Ishikawa (cell line): Measurements from ENCODE around the gene ABT1.

Experiments
- CEBPB ChIP-seq: IDR thresholded peaks from 2 replicates; pipeline ENCODE4 v1.6.1; 2012
- CREB1 ChIP-seq: IDR thresholded peaks from 2 replicates; pipeline ENCODE4 v1.6.1; 2012; ENCODE audit warnings: low read depth
- EGR1 ChIP-seq: IDR thresholded peaks from 2 replicates; pipeline ENCODE4 v1.6.1; 2012
- EP300 ChIP-seq: IDR thresholded peaks from 2 replicates; pipeline ENCODE4 v1.6.1; 2012; ENCODE audit warnings: borderline replicate concordance
- FOXM1 ChIP-seq: IDR thresholded peaks from 2 replicates; pipeline ENCODE4 v1.6.1; 2012; ENCODE audit warnings: low read depth, borderline replicate concordance
- NFIC ChIP-seq: IDR thresholded peaks from 2 replicates; pipeline ENCODE4 v1.6.1; 2012
- RAD21 ChIP-seq: IDR thresholded peaks from 2 replicates; pipeline ENCODE4 v1.6.1; 2012; ENCODE audit warnings: low read depth
- TAF1 ChIP-seq: IDR thresholded peaks from 2 replicates; pipeline ENCODE4 v1.6.1; 2012; ENCODE audit warnings: low read depth, mild to moderate bottlenecking
- TCF12 ChIP-seq: IDR thresholded peaks from 2 replicates; pipeline ENCODE4 v1.6.1; 2012; ENCODE audit warnings: low read depth
- TEAD4 ChIP-seq: IDR thresholded peaks from 2 replicates; pipeline ENCODE4 v1.6.1; 2012
- YY1 ChIP-seq: IDR thresholded peaks from 2 replicates; pipeline ENCODE4 v1.6.1; 2012; ENCODE audit warnings: low read depth
- ZBTB7A ChIP-seq: IDR thresholded peaks from 2 replicates; pipeline ENCODE4 v1.6.1; 2012; ENCODE audit warnings: low read depth
- TF ChIP-seq, protein P1 (sequence below): IDR thresholded peaks from 2 replicates; pipeline ENCODE4 v1.6.1; 2012
- TF ChIP-seq, protein P2 (sequence below): IDR thresholded peaks from 2 replicates; pipeline ENCODE4 v1.6.1; 2012
- TF ChIP-seq, protein P3 (sequence below): IDR thresholded peaks from 2 replicates; pipeline ENCODE4 v1.6.1; 2012; ENCODE audit warnings: low read depth, mild to moderate bottlenecking

Gene ABT1

DNA sequence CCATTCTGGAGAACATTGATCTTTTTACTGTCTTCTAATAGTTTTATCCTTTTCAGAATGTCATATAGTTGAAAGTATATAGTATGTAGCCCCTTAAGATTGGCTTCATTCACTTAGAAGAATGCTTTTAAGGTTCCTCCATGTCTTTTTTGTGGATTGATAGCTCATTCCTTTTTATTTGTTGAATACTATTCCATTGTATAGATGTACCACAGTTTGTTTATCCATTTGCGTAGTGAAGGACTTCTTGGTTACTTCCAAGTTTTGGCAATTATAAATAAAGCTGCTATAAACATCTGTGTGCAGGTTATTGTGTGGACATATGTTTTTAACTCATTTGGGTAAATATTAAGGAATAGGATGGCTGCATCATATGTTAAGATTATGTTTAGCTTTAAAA, 27.8 kb downstream of the ABT1 start:
- no peak for TF ChIP-seq TCF12
- no peak for TF ChIP-seq RAD21
- no peak for TF ChIP-seq NFIC
- no peak for TF ChIP-seq EP300
- TF ChIP-seq EGR1: no peak
- no peak for TF ChIP-seq CREB1
- no peak for TF ChIP-seq TEAD4
- TF ChIP-seq, protein P1, sequence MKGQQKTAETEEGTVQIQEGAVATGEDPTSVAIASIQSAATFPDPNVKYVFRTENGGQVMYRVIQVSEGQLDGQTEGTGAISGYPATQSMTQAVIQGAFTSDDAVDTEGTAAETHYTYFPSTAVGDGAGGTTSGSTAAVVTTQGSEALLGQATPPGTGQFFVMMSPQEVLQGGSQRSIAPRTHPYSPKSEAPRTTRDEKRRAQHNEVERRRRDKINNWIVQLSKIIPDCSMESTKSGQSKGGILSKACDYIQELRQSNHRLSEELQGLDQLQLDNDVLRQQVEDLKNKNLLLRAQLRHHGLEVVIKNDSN: no peak
- no peak for TF ChIP-seq ZBTB7A
- TF ChIP-seq CEBPB: no peak
- no peak for TF ChIP-seq YY1
- TF ChIP-seq, protein P2, sequence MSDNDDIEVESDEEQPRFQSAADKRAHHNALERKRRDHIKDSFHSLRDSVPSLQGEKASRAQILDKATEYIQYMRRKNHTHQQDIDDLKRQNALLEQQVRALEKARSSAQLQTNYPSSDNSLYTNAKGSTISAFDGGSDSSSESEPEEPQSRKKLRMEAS: no peak
- no peak for TF ChIP-seq TAF1
- TF ChIP-seq, protein P3, sequence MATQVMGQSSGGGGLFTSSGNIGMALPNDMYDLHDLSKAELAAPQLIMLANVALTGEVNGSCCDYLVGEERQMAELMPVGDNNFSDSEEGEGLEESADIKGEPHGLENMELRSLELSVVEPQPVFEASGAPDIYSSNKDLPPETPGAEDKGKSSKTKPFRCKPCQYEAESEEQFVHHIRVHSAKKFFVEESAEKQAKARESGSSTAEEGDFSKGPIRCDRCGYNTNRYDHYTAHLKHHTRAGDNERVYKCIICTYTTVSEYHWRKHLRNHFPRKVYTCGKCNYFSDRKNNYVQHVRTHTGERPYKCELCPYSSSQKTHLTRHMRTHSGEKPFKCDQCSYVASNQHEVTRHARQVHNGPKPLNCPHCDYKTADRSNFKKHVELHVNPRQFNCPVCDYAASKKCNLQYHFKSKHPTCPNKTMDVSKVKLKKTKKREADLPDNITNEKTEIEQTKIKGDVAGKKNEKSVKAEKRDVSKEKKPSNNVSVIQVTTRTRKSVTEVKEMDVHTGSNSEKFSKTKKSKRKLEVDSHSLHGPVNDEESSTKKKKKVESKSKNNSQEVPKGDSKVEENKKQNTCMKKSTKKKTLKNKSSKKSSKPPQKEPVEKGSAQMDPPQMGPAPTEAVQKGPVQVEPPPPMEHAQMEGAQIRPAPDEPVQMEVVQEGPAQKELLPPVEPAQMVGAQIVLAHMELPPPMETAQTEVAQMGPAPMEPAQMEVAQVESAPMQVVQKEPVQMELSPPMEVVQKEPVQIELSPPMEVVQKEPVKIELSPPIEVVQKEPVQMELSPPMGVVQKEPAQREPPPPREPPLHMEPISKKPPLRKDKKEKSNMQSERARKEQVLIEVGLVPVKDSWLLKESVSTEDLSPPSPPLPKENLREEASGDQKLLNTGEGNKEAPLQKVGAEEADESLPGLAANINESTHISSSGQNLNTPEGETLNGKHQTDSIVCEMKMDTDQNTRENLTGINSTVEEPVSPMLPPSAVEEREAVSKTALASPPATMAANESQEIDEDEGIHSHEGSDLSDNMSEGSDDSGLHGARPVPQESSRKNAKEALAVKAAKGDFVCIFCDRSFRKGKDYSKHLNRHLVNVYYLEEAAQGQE: no peak
- no peak for TF ChIP-seq FOXM1

DNA sequence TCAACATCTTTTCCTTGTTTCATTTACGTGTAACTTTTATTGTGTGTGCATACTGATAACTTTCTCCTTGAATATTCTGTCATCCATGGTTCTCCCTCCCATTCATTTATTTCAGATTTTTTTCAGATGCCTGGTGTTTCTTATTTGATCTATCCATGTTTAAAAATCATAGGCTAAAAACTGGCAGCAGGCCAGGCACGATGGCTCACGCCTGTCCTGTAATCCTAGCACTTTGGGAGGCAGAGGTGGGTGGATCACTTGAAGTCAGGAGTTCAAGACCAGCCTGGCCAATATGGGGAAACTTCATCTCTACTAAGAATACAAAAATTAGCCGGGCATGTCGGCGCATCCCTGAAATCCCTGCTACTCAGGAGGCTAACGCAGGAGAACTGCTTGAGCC, 31.1 kb downstream of the ABT1 start:
- no peak for TF ChIP-seq ZBTB7A
- no peak for TF ChIP-seq RAD21
- no peak for TF ChIP-seq TCF12
- no peak for TF ChIP-seq EGR1
- TF ChIP-seq YY1: no peak
- TF ChIP-seq, protein P1: no peak
- TF ChIP-seq TAF1: no peak
- no peak for TF ChIP-seq CEBPB
- TF ChIP-seq FOXM1: no peak

DNA sequence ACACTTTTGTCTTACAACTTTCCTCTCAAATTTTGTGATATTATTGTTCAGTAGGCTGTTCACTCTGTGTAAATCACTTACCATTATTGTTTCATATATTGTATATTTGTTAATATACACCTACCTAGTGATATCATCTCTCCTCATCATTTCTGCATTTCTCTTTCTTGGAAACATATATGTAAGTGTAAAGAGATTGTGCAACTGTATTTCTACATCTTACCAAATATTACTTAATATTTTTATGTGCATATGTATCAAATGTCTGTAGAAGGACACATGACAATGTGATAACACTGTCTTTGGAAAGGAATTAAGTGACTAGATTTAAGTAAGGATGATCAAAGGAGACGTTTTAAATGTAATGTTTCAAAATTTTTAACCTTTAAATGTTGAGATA, 32.6 kb downstream of the ABT1 start:
- no peak for TF ChIP-seq RAD21
- TF ChIP-seq, protein P1: no peak
- no peak for TF ChIP-seq YY1
- no peak for TF ChIP-seq EP300
- no peak for TF ChIP-seq CEBPB
- no peak for TF ChIP-seq CREB1
- TF ChIP-seq TEAD4: no peak
- no peak for TF ChIP-seq TCF12
- TF ChIP-seq, protein P2: no peak
- no peak for TF ChIP-seq ZBTB7A
- no peak for TF ChIP-seq NFIC
- no peak for TF ChIP-seq TAF1
- TF ChIP-seq FOXM1: no peak

DNA sequence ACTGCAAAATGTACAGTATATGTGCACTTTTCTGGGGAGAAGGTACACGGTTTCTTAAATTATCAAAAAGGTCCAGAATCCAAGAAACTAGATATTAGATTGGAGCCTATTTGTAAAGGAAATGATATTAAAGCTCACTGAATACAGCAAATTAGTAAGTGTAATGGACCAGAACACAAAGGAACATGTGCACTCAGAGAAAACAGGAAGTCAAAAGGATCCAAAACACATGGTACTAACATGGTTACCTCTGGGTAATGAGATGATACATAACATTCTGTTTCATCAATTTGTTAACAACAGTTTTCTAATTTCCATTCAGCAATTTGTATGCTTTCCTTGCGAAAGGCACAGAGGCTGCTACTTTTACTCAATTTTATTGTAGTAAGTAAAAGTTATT, 44.1 kb downstream of the ABT1 start:
- TF ChIP-seq YY1: no peak
- TF ChIP-seq, protein P3: no peak
- TF ChIP-seq EP300: no peak
- TF ChIP-seq TCF12: no peak
- no peak for TF ChIP-seq EGR1
- TF ChIP-seq CEBPB: no peak
- TF ChIP-seq, protein P1: no peak
- no peak for TF ChIP-seq NFIC
- TF ChIP-seq TEAD4: no peak
- no peak for TF ChIP-seq RAD21
- TF ChIP-seq, protein P2: no peak
- TF ChIP-seq TAF1: no peak
- no peak for TF ChIP-seq ZBTB7A

DNA sequence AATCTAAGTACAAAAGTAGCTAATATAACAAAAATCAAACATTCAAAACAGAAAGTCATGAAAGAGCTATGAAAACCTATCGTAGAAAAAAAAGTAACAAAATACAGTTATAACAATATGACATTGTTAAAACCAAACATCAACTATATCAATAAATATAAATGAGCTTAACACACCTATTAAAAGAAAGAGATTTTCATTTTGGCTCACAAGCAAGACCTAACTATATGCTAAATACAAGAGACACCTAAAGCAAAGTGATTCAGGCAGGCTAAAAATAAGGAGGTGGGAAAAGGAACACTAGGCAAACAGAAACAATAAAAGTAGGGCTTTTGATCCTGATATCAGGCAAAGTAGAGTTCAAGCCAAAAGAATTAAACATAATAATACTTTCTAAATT, 49.3 kb downstream of the ABT1 start:
- TF ChIP-seq FOXM1 (no peak), TAF1 (no peak), CEBPB (no peak), RAD21 (no peak), NFIC (no peak), ZBTB7A (no peak), EGR1 (no peak), EP300 (no peak), CREB1 (no peak), TCF12 (no peak), YY1 (no peak), TEAD4 (no peak)
- TF ChIP-seq, protein P3: no peak
- TF ChIP-seq, protein P2: no peak
- TF ChIP-seq, protein P1: no peak
